MCF 10A (cell line): ENCODE data around the gene ECE1. TPM values are rescaled to one million over a fixed set of nuclear protein-coding genes. Genes with fewer than 3 reads are reported as not detected.

ENCODE experiments used
- BruUV-seq: library from RNA; stranded (reverse); fragments of 400-500 nt; replicated peaks from 2 replicates; lab custom pipeline; 2021; lab: Mats Ljungman, UMichigan
- CTCF ChIA-PET: fragments of 300-600 bp; sonication (Branson Sonifier 250); formaldehyde crosslinking; extraction: SDS; loops from one replicate; lab custom pipeline; 2021; ENCODE audit warnings: antibody characterized with exemption, inconsistent platforms; lab: Yijun Ruan, JAX
- POLR2A ChIA-PET: fragments of 300-600, 350-650 bp; sonication (Branson Sonifier 250); formaldehyde crosslinking; extraction: SDS; loops from one replicate; lab custom pipeline; 2020; ENCODE audit warnings: antibody characterized with exemption, inconsistent platforms; lab: Yijun Ruan, JAX
- DNase-seq: peaks from one replicate; pipeline ENCODE4 v3.0.0-alpha.2; 2018; ENCODE audit not compliant: unreplicated experiment
- H3K27ac Mint-ChIP-seq: one replicate; pipeline ENCODE4 v1.8.0; 2022; ENCODE audit warnings: mild to moderate bottlenecking, low read depth, mixed read lengths; ENCODE audit not compliant: unreplicated experiment
- H3K27me3 Mint-ChIP-seq: one replicate; pipeline ENCODE4 v1.8.0; 2022; ENCODE audit warnings: mixed read lengths; ENCODE audit not compliant: insufficient read depth, unreplicated experiment
- H3K36me3 Mint-ChIP-seq: one replicate; pipeline ENCODE4 v1.8.0; 2022; ENCODE audit warnings: mild to moderate bottlenecking, moderate library complexity, mixed read lengths; ENCODE audit not compliant: insufficient read depth, unreplicated experiment
- H3K4me1 Mint-ChIP-seq: one replicate; pipeline ENCODE4 v1.8.0; 2022; ENCODE audit warnings: mixed read lengths; ENCODE audit not compliant: insufficient read depth, unreplicated experiment
- H3K4me3 Mint-ChIP-seq: one replicate; pipeline ENCODE4 v1.8.0; 2022; ENCODE audit warnings: mild to moderate bottlenecking, moderate library complexity, mixed read lengths; ENCODE audit not compliant: unreplicated experiment
- H3K9me3 Mint-ChIP-seq: one replicate; pipeline ENCODE4 v1.8.0; 2022; ENCODE audit warnings: mixed read lengths; ENCODE audit not compliant: unreplicated experiment
- intact Hi-C: fragments of 100-400 bp; cut with micrococcal nuclease; formaldehyde crosslinking; loops from 2 replicates; pipeline ENCODE4 v1.14.1; 2022
- total RNA-seq: library from RNA; stranded (reverse); gene quantifications from 2 replicates; pipeline ENCODE4 v1.2.3, GENCODE V29; 2022
- TF ChIP-seq, protein P1 (sequence below): fragments of 200-600 bp; IDR thresholded peaks from one replicate; pipeline ENCODE4 v1.8.0; 2022; ENCODE audit warnings: antibody characterized with exemption, mild to moderate bottlenecking; ENCODE audit not compliant: unreplicated experiment

Gene ECE1
- total RNA-seq, 1 experiment from 2014 or later = 40.0 TPM

DNA sequence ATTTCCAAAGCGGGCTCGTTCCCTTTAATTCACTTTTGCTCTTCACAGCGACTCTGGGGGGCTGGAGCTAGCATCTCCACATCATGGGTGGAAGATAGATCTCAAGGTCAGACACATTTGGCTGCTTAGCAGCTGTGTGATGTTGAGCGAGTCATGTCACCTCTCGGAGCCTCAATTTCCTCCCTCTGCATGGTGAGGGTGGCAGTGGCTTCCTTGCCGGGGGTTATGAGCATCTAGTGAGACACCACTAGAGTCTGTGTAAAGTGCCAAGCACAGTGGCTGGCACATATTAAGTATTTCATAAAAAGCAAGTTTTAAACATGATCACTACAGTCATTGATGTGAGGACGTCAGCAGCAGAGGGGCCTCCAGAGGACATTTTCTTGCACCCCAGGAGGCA lies 16.9 kb upstream of the ECE1 start:
- H3K36me3 Mint-ChIP-seq = no peaks in the 10 kb centered on the region
- no peak for DNase-seq
- H3K27me3 Mint-ChIP-seq = no peaks in the 10 kb centered on the region
- TF ChIP-seq, protein P1, sequence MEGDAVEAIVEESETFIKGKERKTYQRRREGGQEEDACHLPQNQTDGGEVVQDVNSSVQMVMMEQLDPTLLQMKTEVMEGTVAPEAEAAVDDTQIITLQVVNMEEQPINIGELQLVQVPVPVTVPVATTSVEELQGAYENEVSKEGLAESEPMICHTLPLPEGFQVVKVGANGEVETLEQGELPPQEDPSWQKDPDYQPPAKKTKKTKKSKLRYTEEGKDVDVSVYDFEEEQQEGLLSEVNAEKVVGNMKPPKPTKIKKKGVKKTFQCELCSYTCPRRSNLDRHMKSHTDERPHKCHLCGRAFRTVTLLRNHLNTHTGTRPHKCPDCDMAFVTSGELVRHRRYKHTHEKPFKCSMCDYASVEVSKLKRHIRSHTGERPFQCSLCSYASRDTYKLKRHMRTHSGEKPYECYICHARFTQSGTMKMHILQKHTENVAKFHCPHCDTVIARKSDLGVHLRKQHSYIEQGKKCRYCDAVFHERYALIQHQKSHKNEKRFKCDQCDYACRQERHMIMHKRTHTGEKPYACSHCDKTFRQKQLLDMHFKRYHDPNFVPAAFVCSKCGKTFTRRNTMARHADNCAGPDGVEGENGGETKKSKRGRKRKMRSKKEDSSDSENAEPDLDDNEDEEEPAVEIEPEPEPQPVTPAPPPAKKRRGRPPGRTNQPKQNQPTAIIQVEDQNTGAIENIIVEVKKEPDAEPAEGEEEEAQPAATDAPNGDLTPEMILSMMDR = no peak
- ChIA-PET POLR2A (no interaction called here), CTCF (interaction anchor here (1.0 to 1.4 kb wide), 2 partner anchors 38 to 90 kb away, joined by 3 read pairs; no protein-coding TSS in a partner anchor)
- no TSS peak for BruUV-seq
- H3K4me1 Mint-ChIP-seq = peaks cover 26% of the 10 kb centered on the region
- no peak overlapping the region for H3K27ac Mint-ChIP-seq
- H3K4me3 Mint-ChIP-seq = no peak overlapping the region
- intact Hi-C loops = no loop called here
- no peaks in the 10 kb centered on the region for H3K9me3 Mint-ChIP-seq

DNA sequence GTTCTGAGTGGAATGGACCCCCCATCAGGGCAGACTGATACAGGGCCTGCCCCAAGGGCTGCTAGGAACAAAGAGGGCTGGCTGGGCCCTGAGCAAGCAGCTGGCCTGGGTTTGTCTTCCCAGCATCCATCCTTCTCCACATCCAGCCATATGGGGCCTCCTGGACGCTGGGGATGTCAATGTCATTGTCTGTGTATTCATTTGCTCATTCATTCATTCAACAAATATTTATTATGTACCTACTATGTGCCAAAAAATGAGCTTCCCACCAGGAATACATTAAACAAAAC lies 15.6 kb upstream of the ECE1 start:
- Mint-ChIP-seq H3K9me3 (no peaks in the 10 kb centered on the region), H3K4me1 (peaks cover 22% of the 10 kb centered on the region), H3K27me3 (no peaks in the 10 kb centered on the region), H3K36me3 (no peaks in the 10 kb centered on the region), H3K4me3 (no peak overlapping the region), H3K27ac (no peak overlapping the region)
- intact Hi-C loops = no loop called here
- ChIA-PET CTCF (no interaction called here), POLR2A (interaction anchor here (0.9 to 1.0 kb wide), 2 partner anchors 32 to 68 kb away, joined by 3 to 6 read pairs; no protein-coding TSS in a partner anchor)
- TF ChIP-seq, protein P1 = no peak
- no peak for DNase-seq
- BruUV-seq = no TSS peak

DNA sequence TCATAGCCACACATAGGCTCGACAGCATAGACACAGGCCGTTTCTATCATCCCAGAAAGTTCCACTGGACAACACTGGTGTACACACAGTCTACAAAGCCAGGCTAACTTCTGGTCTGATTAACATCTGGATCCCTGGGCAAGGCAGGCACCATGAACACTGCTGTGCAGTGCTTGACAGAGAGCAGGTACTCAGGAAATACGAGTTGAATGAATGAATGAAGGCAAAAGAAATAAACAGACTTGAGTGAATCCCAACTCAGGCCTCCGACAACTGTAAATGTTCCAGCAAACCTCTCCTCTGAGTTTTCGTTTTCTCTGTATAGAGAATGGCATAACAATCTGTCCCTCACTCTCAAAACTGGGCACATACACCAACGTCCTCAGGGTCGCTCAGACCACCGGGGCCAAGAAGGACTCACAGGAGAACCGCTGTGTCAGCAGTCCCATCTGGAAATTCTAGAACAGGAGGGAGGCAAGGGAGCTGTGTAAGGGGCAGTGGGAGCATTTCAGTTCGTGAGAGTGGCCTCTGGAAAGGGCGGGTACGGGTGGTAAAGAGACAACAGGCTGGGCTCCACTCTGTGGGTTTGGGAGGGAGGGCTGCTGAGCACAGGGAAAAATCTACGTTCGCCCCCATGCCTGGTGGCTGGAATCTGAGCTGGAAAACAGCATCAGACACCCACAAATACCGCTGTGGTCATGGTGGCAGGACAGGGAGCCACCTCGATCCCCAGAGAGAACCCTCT lies 15.1 kb upstream of the ECE1 start:
- no peak overlapping the region for H3K27ac Mint-ChIP-seq
- H3K4me1 Mint-ChIP-seq = peaks cover 18% of the 10 kb centered on the region
- TF ChIP-seq, protein P1 = no peak
- H3K27me3 Mint-ChIP-seq = no peaks in the 10 kb centered on the region
- H3K4me3 Mint-ChIP-seq = no peak overlapping the region
- intact Hi-C loops = no loop called here
- ChIA-PET CTCF (no interaction called here), POLR2A (interaction anchor here (0.9 to 1.0 kb wide), 2 partner anchors 33 to 67 kb away, joined by 3 to 6 read pairs; no protein-coding TSS in a partner anchor)
- no peak for DNase-seq
- no peaks in the 10 kb centered on the region for H3K9me3 Mint-ChIP-seq
- H3K36me3 Mint-ChIP-seq = no peaks in the 10 kb centered on the region
- BruUV-seq = no TSS peak

DNA sequence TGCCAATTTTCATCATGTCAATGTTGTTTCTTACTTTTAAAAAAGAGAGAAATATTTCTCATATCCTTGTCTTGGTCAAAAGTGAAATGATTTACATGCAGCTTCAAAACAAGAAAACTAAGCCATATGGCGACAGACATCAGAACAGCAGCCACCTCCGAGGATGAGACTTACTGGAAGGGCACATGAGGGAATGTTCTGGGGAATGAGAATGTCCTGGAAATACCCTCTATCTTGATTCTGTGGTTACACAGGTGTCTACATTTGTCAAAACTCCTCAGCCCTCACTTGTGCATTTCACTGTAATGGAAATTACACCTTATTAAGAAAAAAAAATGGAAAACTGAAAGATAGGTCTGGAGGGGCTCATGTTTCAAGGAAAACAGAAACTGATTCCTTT lies 14.2 kb upstream of the ECE1 start:
- DNase-seq = no peak
- H3K27me3 Mint-ChIP-seq = no peaks in the 10 kb centered on the region
- no TSS peak for BruUV-seq
- no peak overlapping the region for H3K27ac Mint-ChIP-seq
- no peaks in the 10 kb centered on the region for H3K9me3 Mint-ChIP-seq
- no peaks in the 10 kb centered on the region for H3K36me3 Mint-ChIP-seq
- CTCF ChIA-PET = no interaction called here
- intact Hi-C loops = loop anchor here (5.0 kb wide), 1 partner anchor 47 kb away; no protein-coding TSS in a partner anchor
- POLR2A ChIA-PET = interaction anchor here (0.9 kb wide), 1 partner anchor 12 kb away, joined by 4 read pairs; no protein-coding TSS in a partner anchor
- peaks cover 12% of the 10 kb centered on the region for H3K4me1 Mint-ChIP-seq
- H3K4me3 Mint-ChIP-seq = no peak overlapping the region
- TF ChIP-seq, protein P1 = no peak
